Measurements from ENCODE around the gene SASH3.

The SASH3 gene

DNA sequence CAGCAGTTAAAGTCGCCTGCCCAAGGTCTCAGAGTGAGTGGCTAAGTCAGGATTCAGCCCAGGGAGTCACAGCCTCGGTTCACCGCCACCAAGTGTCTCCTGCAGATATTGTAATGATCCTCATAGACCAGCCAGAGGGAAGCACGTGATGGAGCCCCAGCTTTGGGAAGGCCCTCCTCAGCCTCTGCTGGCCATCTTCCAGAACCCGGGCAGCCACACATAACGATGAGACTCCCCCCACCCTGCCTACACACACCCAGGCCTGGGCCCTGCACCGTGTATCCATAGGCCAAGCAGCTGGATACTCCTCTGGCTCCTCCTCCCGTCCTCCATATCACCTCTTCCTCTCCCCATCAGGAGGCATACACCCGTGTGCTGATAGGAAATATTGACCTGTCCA is 19.6 kb upstream of the SASH3 start:
- no peak for DNase-seq

- DNase-seq, result no peak
Observed at GRCh38 chrX:129760981-129761380, 18.8 kb upstream of the SASH3 start.

- no peak for DNase-seq
Observed at GRCh38 chrX:129761596-129761995, 18.2 kb upstream of the SASH3 start.

DNA sequence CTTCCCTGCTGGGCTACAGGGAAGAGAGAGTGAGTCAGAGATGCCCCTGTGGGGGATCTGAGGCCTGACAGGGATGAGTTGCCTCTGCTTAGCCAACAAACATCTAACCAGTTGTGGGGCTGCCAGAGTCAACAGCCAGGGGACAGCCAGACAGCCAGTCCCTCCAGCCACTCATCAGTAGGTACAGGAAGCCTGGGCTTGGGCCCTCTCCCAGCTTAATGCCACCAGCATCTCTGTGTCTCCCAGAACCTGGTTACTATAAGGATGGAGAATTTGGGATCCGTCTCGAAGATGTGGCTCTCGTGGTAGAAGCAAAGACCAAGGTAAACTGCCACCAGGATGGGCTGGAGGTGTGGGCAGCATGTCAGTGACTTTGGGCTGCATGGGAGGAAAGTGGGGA is 17.3 kb upstream of the SASH3 start:
- DNase-seq, result no peak

DNA sequence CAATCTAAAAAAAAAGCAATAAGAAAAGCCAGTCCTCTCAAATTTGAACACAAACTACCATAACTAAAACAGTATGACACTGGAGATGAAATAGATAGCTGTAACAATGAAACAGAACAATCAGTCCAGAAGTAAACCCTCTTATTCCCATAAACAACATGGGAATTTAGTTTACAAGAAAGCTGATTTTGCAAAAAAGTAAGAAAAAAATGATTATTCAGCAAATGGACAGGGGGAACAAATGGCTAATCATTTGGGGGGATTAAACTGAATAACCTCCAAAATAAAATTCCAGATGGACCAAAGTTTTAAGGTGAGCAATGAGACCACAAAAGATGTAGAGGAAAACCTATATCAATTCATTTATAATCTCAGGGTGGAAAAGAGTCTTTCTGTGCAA is 16.1 kb upstream of the SASH3 start:
- no peak for DNase-seq

GRCh38 chrX:129768186-129768585 is 11.6 kb upstream of the SASH3 start:
- no peak for DNase-seq

- DNase-seq, result no peak
Observed at GRCh38 chrX:129768586-129769466, 10.9 kb upstream of the SASH3 start.

DNA sequence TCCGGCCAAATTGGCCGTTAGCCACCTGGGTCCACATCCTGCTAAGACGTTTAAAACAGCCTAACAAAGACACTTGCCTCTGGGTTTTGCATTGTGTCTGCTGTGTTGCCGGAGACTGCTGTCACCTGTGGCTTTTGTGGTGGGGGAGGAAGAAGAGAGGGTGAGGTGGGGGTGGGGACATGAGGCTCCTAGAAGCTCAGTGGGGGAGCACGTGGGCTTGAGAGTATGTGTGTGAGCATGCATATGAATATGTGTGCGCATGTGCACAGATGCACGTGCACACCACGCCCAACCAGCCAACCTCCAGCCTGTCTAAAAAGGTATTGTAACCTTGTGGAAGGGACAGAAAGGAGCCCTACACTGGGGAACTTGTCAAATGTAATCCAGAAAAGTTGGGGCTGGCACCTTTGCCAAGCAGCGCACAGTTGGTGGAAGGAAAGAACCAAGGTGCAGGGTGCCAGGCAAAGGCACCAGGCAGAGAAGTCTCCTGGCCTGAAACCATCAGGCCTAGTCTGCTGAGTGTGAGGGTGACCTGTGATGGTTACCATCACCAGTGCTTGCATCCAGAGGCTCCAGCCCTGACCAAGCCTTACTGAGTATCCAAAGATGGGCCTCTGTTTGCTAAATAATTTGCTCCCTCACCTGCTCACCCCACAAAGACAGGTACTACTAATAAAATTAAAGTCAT is 10.1 kb upstream of the SASH3 start:
- DNase-seq, result peak; percentile 19

- DNase-seq, result no peak
Observed at GRCh38 chrX:129771266-129771995, 8.3 kb upstream of the SASH3 start.

GRCh38 chrX:129772796-129773431 is 6.8 kb upstream of the SASH3 start:
- peak; percentile 79 for DNase-seq

- DNase-seq, result no peak
Observed at GRCh38 chrX:129773649-129774458, 5.9 kb upstream of the SASH3 start.

DNA sequence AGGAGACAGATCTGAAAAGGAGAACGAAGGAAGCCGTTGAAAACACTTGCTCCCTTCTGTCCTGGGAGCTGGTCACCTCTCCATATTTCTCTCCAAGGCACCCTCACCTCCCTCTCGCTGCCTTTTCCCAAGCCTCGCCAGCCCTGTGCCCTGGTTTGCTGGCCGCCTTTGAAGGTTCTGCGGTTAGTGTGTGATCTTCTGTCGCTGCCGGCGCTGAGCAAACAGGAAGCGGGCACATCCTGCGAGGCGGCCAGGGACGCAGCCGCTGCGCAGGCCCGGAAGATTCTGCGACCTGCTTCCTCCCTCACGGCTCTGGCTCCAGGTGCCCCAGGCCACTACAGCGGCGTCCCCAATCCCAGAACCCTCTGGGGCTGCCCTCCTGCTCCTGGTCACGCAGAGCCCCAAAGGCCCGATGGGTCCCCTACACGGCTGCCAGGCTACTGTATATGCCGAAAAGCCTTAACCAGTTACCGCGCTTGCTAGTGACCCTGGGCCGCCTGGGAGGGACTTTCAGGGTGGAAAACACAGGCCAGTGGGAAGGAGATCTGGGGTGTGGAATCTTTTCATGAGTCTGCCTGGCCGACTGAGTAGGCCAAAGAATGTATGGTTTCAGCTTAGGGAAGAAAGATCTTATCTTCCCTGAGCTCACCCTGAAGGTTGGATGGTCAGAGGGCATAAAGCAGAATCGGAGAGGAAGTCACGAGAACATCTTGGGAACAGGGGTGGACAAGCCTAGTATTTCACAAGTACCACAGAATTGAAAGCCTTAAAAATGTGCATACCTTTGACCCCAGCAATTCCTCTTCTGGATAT is 2.3 kb upstream of the SASH3 start:
- DNase-seq, result peak; percentile 50

DNA sequence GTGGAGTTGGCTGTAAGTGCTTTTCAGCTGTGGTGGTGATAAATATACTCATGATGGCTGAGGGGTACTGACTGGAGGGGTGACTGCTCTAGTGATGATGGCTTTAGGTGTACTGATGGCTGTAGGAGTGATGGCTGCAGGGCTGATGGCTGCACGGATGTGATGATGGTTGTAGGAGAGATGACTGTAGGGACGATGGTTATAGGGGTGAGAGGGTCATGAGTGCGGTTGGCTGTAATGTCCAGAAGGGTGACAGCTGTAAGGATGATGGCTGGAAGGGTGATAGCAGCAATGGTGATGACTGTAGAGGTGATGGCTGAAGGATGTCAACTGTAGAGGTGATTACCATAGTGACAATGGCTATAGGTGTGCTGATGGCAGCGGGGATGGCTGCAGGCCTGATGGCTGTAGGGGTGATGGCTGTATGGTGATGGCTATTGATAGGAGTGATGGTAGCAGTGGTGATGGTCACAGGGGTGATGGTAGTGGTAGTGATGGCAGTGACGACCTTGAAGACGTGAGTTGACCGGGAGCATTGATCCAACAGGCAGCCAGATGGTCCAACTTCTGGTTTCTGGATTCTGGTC is 570 bp upstream of the SASH3 start:
- DNase-seq, result no peak

DNA sequence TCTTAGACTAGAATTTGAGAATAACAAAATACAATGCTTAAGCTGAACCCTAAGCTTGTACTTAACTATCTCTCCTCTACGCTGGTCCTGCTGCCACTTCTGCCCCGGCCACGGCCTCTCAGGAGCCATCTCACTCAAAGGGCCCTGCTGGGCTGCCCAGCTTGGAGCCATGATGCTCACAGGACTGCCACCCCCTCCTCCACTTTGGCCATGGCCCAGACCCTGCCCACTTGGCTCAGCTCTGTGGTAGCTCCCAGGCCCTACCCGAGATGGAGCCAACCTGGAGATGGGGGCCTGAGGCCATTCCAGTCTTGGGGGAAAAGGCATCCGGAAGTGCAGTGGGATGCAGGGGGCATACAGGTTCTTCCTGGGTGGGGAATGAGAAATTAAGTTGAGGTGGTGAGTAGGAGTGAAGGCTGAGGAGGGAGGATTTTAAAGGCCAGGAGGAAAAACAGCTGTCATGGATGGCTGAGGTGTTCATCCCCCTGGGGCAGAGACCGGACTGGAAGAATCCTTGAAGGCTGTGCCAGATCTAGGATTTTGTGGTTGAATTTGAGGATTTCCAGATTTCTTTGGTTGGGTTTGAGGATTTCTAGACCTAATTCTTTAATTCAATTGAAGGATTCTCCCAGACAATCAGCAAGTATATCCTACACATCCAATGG is 824 bp downstream of the SASH3 start:
- no peak for DNase-seq

DNA sequence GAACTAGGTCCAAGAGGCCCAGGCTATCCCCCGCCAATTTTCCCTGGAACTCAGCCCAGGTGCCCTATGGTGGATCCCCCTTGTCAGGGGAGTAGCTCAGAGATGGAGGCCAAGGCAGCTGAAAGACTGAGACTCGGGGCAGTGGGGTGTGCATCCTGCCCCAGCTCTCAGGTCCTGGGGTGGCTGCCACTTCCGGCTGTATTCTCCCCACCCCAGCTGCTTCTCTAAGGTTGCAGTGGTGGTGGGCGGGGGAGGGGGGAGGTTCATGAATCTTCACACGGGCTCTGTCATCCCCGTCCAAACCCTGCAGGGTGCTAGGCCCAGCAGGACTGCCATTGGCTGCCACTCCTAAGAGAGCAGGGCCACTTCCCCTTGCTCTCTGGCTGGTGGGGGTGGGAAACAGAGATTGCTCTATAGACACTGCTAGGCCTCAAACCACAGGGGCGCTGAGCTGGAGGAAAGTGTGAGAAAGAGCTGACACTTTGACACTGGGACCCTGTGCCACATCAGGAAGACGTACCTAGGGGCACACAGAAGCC is 1.5 kb downstream of the SASH3 start:
- DNase-seq, result peak; percentile 63

DNA sequence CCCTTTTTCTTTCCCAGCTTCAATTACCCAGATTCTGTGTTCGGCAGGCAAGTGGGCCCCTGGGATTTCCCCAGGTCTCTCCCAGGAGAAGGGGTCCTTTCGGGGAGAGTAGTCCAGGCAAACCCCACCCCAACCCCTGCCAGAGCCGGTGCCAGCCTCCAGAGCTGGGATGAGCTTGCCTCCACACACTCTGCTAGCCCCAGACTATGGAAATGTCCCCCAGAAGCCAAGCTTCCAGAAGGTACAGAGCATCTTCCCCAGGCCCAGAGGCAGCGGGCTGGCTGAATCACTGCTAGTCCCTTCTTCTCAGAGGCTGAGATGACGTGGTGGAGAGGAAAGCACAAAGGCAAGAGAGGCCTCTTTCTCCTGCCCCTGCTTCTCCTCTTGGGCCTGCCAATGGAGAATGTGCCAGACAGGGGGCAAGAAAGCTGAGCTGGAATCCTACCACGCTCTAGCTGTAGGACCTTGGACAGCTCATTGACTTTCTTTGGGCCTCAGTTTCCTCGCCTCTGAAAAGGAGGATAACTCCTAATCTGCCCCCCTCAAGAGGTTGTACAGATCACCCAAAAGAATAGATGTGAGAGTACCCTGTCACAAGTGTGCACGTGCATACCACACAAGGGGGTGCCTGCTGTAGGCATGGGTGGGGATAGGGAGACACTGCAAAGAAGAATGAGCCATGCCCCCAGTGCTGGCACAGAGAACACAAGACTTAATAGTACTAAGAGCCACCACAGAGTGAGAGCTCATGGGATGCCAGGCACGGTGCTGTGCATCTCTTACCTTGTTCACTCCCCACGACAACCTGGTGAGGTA is 2.1 kb downstream of the SASH3 start:
- no peak for DNase-seq

DNA sequence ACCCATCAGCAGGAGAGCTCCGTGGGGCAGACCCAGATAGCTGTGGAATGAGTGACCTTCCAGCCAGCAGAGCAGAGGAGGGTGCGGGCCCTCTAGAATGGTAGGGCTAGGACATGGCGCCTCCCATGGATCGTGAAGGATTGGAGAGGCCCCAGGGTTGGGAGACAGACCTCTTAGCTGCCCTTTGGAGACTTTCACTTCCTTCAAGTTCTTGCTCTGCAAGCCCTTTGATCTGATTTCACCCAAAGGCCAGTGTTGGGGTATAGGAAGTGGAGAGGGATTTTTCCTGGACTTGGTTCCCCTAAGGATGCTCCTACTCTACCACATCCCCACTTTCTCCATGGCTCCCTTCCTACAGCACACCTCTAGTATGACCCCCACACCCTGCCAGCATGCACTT is 3.0 kb downstream of the SASH3 start:
- no peak for DNase-seq

DNA sequence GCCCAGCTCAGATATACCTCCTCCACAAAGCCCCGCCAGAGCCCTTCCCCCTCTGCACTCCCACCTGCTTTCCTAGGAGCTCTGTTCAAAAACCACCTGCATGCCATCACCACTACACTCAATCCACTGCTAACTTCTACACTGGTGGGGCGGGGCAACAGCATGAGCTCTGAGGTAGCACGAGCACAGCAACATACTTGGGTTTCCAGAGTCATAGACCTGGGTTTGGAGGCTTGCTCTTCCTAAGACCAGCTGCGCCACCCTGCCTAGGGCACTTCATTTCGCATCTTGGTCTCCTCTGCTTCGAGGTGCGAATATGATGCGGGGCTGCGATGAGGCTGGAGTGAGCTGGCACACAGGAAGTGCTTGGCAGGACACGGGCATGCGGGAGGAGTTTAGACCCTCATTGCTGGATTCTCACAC is 3.6 kb downstream of the SASH3 start:
- no peak for DNase-seq

- peak; percentile 16 for DNase-seq
Observed at GRCh38 chrX:129784371-129784770, 4.6 kb downstream of the SASH3 start.
